Activated CD4-positive, alpha-beta T cell treated with anti-CD3 and anti-CD28 coated beads, Interleukin-10, Interleukin-2, amounts not matched to agents 100 ng/mL and 50 ng/mL, durations not matched to agents 16 hours and 8 hours (primary cell): Measurements from ENCODE around the gene C1QBP.
A peak's percentile ranks its signal among the peaks of the same experiment; 100 is the strongest.

Source experiments
- DNase-seq: peaks from one replicate; pipeline ENCODE4 v3.0.0-alpha.2; 2020

Gene C1QBP

GRCh38 chr17:5438716-5439445, at the start of gene C1QBP:
Gene C1QBP (minus strand): TSS chr17:5439155. CDS start chr17:5439073, 82 bp downstream.
- DNase-seq = peak; percentile 93

- no peak for DNase-seq
Observed at GRCh38 chr17:5488752-5489151, 49.8 kb upstream of the C1QBP start.

GRCh38 chr17:5486206-5487124, 47.5 kb upstream of the C1QBP start, which contains the start of gene MIS12:
Gene MIS12 (plus strand): TSS chr17:5486566. CDS start chr17:5488863, 2,297 bp downstream.
- DNase-seq = peak; percentile 99

- DNase-seq = no peak
Observed at GRCh38 chr17:5485270-5486205, 46.6 kb upstream of the C1QBP start, which contains the start of gene DERL2. Gene DERL2 (minus strand): TSS chr17:5486178. CDS start chr17:5486161, 17 bp downstream.

- no peak for DNase-seq
Observed at GRCh38 chr17:5481451-5481850, 42.5 kb upstream of the C1QBP start.

- no peak for DNase-seq
Observed at GRCh38 chr17:5480962-5481361, 42.0 kb upstream of the C1QBP start.

- no peak for DNase-seq
Observed at GRCh38 chr17:5478992-5479391, 40.0 kb upstream of the C1QBP start.

GRCh38 chr17:5473906-5474305, 35.0 kb upstream of the C1QBP start:
- DNase-seq = no peak

- no peak for DNase-seq
Observed at GRCh38 chr17:5472511-5472910, 33.6 kb upstream of the C1QBP start.

- DNase-seq = peak; percentile 23
Observed at GRCh38 chr17:5468075-5468473, 29.1 kb upstream of the C1QBP start.

GRCh38 chr17:5467416-5467815, 28.5 kb upstream of the C1QBP start:
- no peak for DNase-seq

GRCh38 chr17:5466295-5466694, 27.3 kb upstream of the C1QBP start:
- no peak for DNase-seq

- no peak for DNase-seq
Observed at GRCh38 chr17:5464717-5465507, 26.0 kb upstream of the C1QBP start.

GRCh38 chr17:5446786-5447185, 7.8 kb upstream of the C1QBP start:
- no peak for DNase-seq

GRCh38 chr17:5444209-5444608, 5.3 kb upstream of the C1QBP start:
- no peak for DNase-seq

GRCh38 chr17:5443728-5444127, 4.8 kb upstream of the C1QBP start:
- no peak for DNase-seq

- no peak for DNase-seq
Observed at GRCh38 chr17:5439446-5439764, 450 bp upstream of the C1QBP start.

- no peak for DNase-seq
Observed at GRCh38 chr17:5437721-5438317, 1.1 kb downstream of the C1QBP start.

GRCh38 chr17:5435781-5436315, 3.1 kb downstream of the C1QBP start:
- peak; percentile 39 for DNase-seq

GRCh38 chr17:5434984-5435383, 4.0 kb downstream of the C1QBP start:
- no peak for DNase-seq

GRCh38 chr17:5431949-5432556, 6.9 kb downstream of the C1QBP start:
- DNase-seq = no peak
